ENCODE measurements around the gene PES1.

The PES1 gene

DNA sequence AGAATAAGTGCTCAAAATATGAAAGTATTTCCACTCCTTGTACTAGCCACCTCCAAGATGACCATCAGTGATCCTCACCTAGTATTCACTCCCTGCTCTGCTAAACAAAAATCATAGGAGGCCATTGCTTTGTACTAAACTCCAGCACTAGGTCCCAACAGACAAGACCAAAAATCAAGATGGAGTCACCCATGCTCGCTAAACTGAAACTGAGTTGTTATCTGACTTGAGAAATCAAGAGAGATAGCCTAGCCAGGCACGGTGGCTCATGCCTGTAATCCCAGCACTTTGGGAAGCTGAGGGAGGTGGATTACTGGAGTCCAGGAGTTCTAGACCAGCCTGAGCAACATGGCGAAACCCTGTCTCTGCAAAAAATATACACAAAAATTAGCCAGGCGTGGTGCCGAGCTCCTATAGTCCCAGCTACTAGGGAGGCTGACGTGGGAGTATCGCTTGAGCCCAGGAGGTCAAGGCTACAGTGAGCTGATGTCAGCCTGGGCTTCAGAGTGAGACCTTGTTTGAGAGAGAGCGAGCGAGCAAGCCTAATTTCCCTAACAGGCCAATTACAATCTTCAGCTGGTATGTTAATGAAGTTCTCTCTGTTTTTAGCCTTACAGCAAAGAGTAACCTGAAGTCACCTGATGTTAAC lies 54.5 kb downstream of the PES1 start:
- no peak overlapping the region for H3K27ac Mint-ChIP-seq

DNA sequence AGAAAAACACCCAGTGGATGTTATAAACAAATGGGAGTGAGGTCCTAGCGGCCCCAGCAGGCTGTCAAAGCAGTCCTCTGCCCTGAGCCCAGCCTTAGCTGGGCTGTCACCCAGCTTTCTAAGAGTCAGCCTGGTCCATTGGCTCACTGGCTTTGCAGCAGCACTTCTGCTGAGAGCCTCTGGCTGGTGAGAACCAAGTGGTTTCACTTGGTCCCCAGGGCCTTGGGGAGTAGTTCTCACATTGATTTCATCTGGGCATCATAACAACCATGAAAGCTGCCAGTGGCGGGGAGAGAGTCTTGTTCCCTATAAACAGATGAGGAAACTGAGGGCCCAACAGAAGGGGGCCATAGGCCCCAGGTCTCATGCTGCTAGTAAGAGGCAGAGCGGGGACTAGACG lies 56.5 kb downstream of the PES1 start:
- H3K4me3 Mint-ChIP-seq, result no peak overlapping the region
- H3K4me1 Mint-ChIP-seq (ENCODE audit: low read depth), result no peaks in the 10 kb centered on the region
- H3K27me3 Mint-ChIP-seq (ENCODE audit: low read depth), result peaks cover 18% of the 10 kb centered on the region
- H3K27ac Mint-ChIP-seq, result no peak overlapping the region
- no peaks in the 10 kb centered on the region for H3K9me3 Mint-ChIP-seq
- H3K36me3 Mint-ChIP-seq (ENCODE audit: low read depth), result no peaks in the 10 kb centered on the region

More for the DNA sequence above, 54.5 kb downstream of the PES1 start:
- Mint-ChIP-seq H3K4me3 (no peak overlapping the region), H3K9me3 (no peaks in the 10 kb centered on the region), H3K27me3 (ENCODE audit: low read depth) (peaks cover 29% of the 10 kb centered on the region), H3K36me3 (ENCODE audit: low read depth) (no peaks in the 10 kb centered on the region), H3K4me1 (ENCODE audit: low read depth) (no peaks in the 10 kb centered on the region)

DNA sequence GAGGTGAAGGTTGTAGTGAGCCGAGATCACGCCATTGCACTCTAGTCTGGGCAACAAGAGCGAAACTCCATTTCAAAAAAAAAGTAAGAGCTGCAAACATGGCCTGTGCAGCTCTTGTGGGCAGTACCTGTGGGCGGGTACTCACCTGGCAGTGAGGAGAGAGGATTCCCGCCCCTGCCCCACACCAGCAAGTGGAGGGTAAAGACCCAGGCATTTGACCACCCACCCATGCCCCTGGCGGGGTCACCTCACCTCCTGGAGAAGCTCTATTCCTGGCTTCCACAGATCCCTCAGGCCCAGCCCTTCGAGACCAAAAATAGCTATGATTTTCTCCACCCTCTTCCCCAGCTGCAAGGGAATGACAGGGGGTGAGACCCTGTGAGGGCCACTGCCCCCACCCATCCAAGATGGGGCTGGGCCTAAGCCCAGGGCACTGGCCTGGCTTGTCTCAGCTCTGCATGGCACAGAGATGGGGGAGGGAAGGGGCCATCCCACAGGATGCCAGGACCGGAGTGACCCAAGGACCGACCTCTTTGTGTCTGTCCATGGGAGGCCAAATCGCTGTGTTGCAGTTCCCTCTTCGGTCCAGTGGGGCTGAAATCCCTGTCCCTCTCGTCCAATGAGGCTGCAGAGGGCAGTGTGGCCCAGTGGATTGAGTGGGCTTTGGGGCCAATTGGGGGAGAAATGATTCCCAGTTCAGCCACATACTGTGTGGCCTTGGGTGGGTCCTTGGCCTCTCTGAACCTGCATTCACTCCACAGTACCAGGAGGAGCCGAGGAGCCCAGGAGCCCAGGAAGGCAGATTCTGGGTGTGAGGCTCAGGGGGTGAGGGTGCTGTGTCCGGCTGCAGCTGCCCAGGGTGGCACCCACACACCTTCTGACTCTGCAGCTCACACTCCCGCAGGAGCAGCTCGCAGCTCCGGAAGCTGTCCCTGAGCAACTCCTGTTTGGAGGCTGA lies 59.8 kb downstream of the PES1 start:
- H3K9me3 Mint-ChIP-seq, result no peaks in the 10 kb centered on the region
- no peaks in the 10 kb centered on the region for H3K36me3 Mint-ChIP-seq (ENCODE audit: low read depth)
- no peak overlapping the region for H3K4me3 Mint-ChIP-seq
- H3K27ac Mint-ChIP-seq, result no peak overlapping the region
- H3K27me3 Mint-ChIP-seq (ENCODE audit: low read depth), result no peaks in the 10 kb centered on the region
- H3K4me1 Mint-ChIP-seq (ENCODE audit: low read depth), result no peaks in the 10 kb centered on the region

DNA sequence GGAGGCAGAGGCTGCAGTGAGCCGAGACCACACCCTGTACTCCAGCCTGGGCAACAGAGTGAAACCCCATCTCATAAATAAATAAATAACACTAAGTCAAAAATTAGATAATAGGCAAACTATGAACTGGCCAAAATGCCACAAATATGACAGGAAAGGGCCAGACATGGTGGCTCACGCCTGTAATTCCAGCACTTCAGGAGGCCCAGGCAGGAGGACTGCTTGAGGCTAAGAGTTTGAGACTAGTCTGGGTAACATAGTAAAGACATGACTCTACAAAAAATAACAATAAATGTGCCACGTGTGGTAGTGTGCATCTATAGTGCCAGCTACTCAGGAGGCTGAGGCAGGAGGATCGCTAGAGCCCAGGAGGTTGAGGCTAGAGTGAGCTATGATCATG lies 65.1 kb downstream of the PES1 start:
- Mint-ChIP-seq H3K4me3 (no peak overlapping the region), H3K4me1 (ENCODE audit: low read depth) (no peaks in the 10 kb centered on the region), H3K36me3 (ENCODE audit: low read depth) (no peaks in the 10 kb centered on the region), H3K9me3 (no peaks in the 10 kb centered on the region), H3K27ac (no peak overlapping the region), H3K27me3 (ENCODE audit: low read depth) (peaks cover 3% of the 10 kb centered on the region)

All from T-helper 1 cell treated with Interleukin-12 subunit alpha and Interleukin-12 subunit beta and Interleukin-4 antibody, amounts not matched to agents 30 μg/mL and 1 μg/mL, for 36 hours (primary cell).